MM.1S (cell line): Measurements from ENCODE around the gene MPZL2.

Experiments used
- CTCF ChIP-seq: fragments of 300-600 bp; sonication (generic); IDR thresholded peaks from 2 replicates; pipeline ENCODE4 v1.5.1; 2016; ENCODE audit warnings: antibody characterized with exemption, low read length, mixed read lengths
- EZH2 ChIP-seq: fragments of 300-600 bp; sonication (generic); optimal IDR thresholded peaks from 2 replicates; pipeline ENCODE3; 2017; ENCODE audit warnings: low read depth, mild to moderate bottlenecking, antibody characterized with exemption, low read length, mixed read lengths

GRCh38 chr11:118238421-118238820, 25.7 kb downstream of the MPZL2 start:
- TF ChIP-seq EZH2 (no peak), CTCF (no peak)
